Thymus (tissue), 11 donors: ENCODE data around the gene PRKN. TPM values are rescaled to one million over a fixed set of nuclear protein-coding genes. Genes with fewer than 3 reads are reported as not detected.

ENCODE experiments used
- DNase-seq, 9 donors: peaks; one replicate each; pipeline ENCODE4 v3.0.0-alpha.2; 2013; ENCODE audit warnings: low spot score in 9 of 9, low read depth in 6 of 9, missing footprints in 1 of 9
- H3K27ac ChIP-seq, 2 donors: one replicate each; pipeline ENCODE4 v1.5.1; 2013; ENCODE audit warnings: control low read depth in 1 of 2, low read depth in 1 of 2, low read length in 1 of 2, mild to moderate bottlenecking in 1 of 2, moderate library complexity in 1 of 2
- H3K27me3 ChIP-seq, 2 donors: one replicate each; pipeline ENCODE4 v1.5.1; 2013; ENCODE audit warnings: low read length in 1 of 2; ENCODE audit not compliant: control insufficient read depth in 2 of 2, insufficient read depth in 1 of 2
- H3K36me3 ChIP-seq, 2 donors: one replicate each; pipeline ENCODE4 v1.5.1; 2013; ENCODE audit warnings: low read length in 1 of 2, mild to moderate bottlenecking in 1 of 2, moderate library complexity in 1 of 2; ENCODE audit not compliant: control insufficient read depth in 2 of 2, insufficient read depth in 2 of 2
- H3K4me1 ChIP-seq, 2 donors: one replicate each; pipeline ENCODE4 v1.5.1; 2013; ENCODE audit warnings: low read length in 2 of 2; ENCODE audit not compliant: control insufficient read depth in 2 of 2, insufficient read depth in 2 of 2
- H3K4me3 ChIP-seq, 2 donors: one replicate each; pipeline ENCODE4 v1.5.1; 2013; ENCODE audit warnings: low read length in 2 of 2, control low read depth in 1 of 2, mild to moderate bottlenecking in 1 of 2
- H3K9me3 ChIP-seq, 2 donors: one replicate each; pipeline ENCODE4 v1.5.1; 2013; ENCODE audit warnings: low read length in 1 of 2, mild to moderate bottlenecking in 1 of 2; ENCODE audit not compliant: control insufficient read depth in 2 of 2, insufficient read depth in 1 of 2
- WGBS: extraction: QIAGEN DNeasy Blood & Tissue Kit; methylation state at CpG from one replicate; pipeline ENCODE4 v1.1.7; 2013; 5-methylcytosine and 5-hydroxymethylcytosine counted together
- polyA plus RNA-seq: library from polyadenylated mRNA; stranded (reverse); fragments of 200-250 nt; gene quantifications from one replicate; pipeline ENCODE4 v1.2.3, GENCODE V29; 2013
- total RNA-seq: library from RNA; stranded (reverse); fragments of 120-200 nt; gene quantifications from one replicate; pipeline ENCODE4 v1.2.4, GENCODE V29; 2013
- donor health status: healthy.

PRKN gene
- total and polyA plus RNA-seq, 2 donors: 0.48 to 0.71 TPM

GRCh38 chr6:162165479-162165878, 562.1 kb downstream of the PRKN start:
- Histone ChIP-seq H3K4me3 (no peak overlapping the region), H3K27ac (no peak overlapping the region), H3K36me3 (no peaks in the 10 kb centered on the region), H3K27me3 (no peaks in the 10 kb centered on the region), H3K4me1 (no peaks in the 10 kb centered on the region), H3K9me3 (no peaks in the 10 kb centered on the region)
- 96% methylated on average over 9 of the region's 9 CpGs for WGBS
- DNase-seq: no peak

- no peaks in the 10 kb centered on the region for H3K9me3 ChIP-seq
- no peaks in the 10 kb centered on the region for H3K4me1 ChIP-seq
- H3K27ac ChIP-seq: no peak overlapping the region
- no peaks in the 10 kb centered on the region for H3K27me3 ChIP-seq
- no peak overlapping the region for H3K4me3 ChIP-seq
- no peak for DNase-seq
- H3K36me3 ChIP-seq: no peaks in the 10 kb centered on the region
- WGBS: 45% methylated on average over 3 of the region's 3 CpGs
Measured at GRCh38 chr6:162157167-162157870, 570.2 kb downstream of the PRKN start.

DNA sequence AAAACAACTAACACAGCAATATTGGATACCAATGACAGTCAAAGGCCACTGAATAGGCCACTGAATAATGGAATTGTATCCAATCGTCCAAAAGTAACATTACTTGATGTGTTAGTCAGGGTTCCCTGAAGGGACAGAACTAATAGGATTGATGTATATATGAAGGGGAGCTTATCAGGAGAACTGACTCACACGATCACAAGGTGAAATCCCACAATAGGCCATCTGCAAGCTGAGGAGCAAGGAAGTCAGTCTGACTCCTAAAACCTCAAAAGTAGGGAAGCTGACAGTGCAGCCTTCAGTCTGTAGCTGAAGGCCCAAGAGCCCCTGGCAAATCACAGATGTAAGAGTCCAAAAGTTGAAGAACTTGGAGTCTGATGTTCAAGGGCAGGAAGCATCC, 571.4 kb downstream of the PRKN start:
- no peak for DNase-seq
- Histone ChIP-seq H3K36me3 (no peaks in the 10 kb centered on the region), H3K27me3 (no peaks in the 10 kb centered on the region), H3K4me3 (no peak overlapping the region), H3K9me3 (no peaks in the 10 kb centered on the region), H3K27ac (no peak overlapping the region), H3K4me1 (no peaks in the 10 kb centered on the region)
- 85% methylated on average over 2 of the region's 2 CpGs for WGBS

GRCh38 chr6:162154930-162155329, 572.6 kb downstream of the PRKN start:
- Histone ChIP-seq H3K36me3 (no peaks in the 10 kb centered on the region), H3K27ac (no peak overlapping the region), H3K9me3 (no peaks in the 10 kb centered on the region), H3K4me3 (no peak overlapping the region), H3K27me3 (no peaks in the 10 kb centered on the region), H3K4me1 (no peaks in the 10 kb centered on the region)
- DNase-seq: no peak

- H3K27me3 ChIP-seq: no peaks in the 10 kb centered on the region
- no peak overlapping the region for H3K4me3 ChIP-seq
- no peak overlapping the region for H3K27ac ChIP-seq
- H3K9me3 ChIP-seq: no peaks in the 10 kb centered on the region
- no peak for DNase-seq
- no peaks in the 10 kb centered on the region for H3K4me1 ChIP-seq
- WGBS: 68% methylated on average over 4 of the region's 4 CpGs
- no peaks in the 10 kb centered on the region for H3K36me3 ChIP-seq
Measured at GRCh38 chr6:162154001-162154400, 573.6 kb downstream of the PRKN start.

GRCh38 chr6:162153120-162153519, 574.4 kb downstream of the PRKN start:
- Histone ChIP-seq H3K27me3 (no peaks in the 10 kb centered on the region), H3K27ac (no peak overlapping the region), H3K9me3 (no peaks in the 10 kb centered on the region), H3K4me3 (no peak overlapping the region), H3K4me1 (no peaks in the 10 kb centered on the region), H3K36me3 (no peaks in the 10 kb centered on the region)
- DNase-seq: no peak
- WGBS: 84% methylated on average over 7 of the region's 7 CpGs

DNA sequence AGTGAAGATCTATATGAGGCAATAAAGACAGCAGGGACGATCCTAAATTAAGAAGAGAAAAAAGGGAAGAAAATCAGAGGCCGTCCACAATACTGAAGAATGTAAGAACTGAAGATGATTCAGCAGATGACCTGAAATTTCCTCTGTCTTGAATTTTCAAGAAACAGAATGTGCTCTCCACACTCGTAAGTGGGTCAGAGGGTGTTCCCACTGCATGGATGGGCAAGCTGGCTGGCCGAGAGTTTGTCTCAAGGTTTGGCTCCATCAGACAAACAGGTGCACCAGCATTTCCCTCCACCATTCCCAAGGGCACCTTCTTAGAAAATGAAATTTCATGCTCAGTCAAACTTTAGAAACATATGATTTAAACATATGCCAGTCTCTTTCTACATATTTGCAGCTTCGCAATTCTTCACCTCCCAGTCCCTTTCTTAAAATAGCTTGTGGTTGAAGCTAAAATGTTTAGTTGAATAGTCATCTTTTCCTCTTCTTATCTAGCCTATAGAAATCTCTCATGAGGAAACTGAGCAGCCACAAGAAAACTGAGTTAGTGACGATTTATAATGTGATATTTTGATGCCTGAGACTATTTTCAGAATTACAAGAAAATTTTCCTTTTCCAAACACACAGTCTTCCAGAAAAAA, 576.4 kb downstream of the PRKN start:
- H3K9me3 ChIP-seq: no peaks in the 10 kb centered on the region
- no peak overlapping the region for H3K4me3 ChIP-seq
- H3K27ac ChIP-seq: no peak overlapping the region
- H3K36me3 ChIP-seq: no peaks in the 10 kb centered on the region
- no peaks in the 10 kb centered on the region for H3K27me3 ChIP-seq
- no peak for DNase-seq
- WGBS: 49% methylated on average over 6 of the region's 6 CpGs
- no peaks in the 10 kb centered on the region for H3K4me1 ChIP-seq

DNA sequence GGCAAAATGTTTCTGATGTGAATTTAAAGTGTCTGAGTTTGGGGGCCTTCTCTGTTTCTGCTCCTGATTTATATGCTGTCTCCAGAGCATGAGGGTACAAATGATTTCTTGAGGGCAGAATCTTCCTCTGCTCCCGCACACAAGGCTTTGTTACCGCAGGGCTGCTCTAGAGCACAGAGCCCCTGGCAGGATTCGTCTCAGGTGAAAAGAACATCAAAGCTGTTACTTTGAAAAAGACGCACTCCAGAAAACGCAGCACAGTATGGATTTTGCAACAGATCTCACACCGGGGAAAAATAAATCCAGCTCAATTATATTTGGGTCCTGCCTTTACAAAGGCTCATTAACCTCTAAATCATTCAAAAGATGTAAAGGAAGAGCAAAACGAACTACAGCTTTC, 577.3 kb downstream of the PRKN start:
- Histone ChIP-seq H3K4me1 (no peaks in the 10 kb centered on the region), H3K9me3 (no peaks in the 10 kb centered on the region), H3K27ac (no peak overlapping the region), H3K27me3 (no peaks in the 10 kb centered on the region), H3K4me3 (no peak overlapping the region), H3K36me3 (no peaks in the 10 kb centered on the region)
- WGBS: 92% methylated on average over 7 of the region's 7 CpGs
- DNase-seq: no peak

DNA sequence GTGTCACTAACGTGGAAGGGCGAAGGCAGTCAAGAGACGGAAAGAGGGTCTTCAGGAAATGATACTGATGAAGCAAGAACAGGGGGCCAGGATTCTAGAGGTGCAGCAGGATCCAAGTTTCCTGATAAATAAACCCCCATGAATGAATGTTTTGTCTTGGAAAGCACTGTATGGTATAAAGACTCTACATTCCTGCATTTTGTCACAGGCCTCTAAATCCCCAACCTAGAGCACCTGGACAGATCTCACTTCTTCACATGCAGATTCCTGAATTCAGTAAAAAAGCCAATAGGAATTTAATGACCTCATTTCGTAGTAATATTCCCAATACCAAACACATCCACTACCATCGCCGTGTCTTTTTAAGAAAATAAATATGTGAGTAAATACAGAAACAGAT, 577.8 kb downstream of the PRKN start:
- Histone ChIP-seq H3K4me1 (no peaks in the 10 kb centered on the region), H3K4me3 (no peak overlapping the region), H3K27ac (no peak overlapping the region), H3K27me3 (no peaks in the 10 kb centered on the region), H3K36me3 (no peaks in the 10 kb centered on the region), H3K9me3 (no peaks in the 10 kb centered on the region)
- no peak for DNase-seq
- WGBS: 97% methylated on average over 6 of the region's 6 CpGs
